ENCODE results near the gene PNN.
"Not testable (repeated sequence)": the region's sequence is repeated elsewhere in the genome, so short reads cannot be mapped to it uniquely, and the experiment has no call there.

PNN gene

GRCh38 chr14:39174560-39175444 lies at the start of gene PNN:
Gene PNN (plus strand): TSS chr14:39175254. CDS start chr14:39175280, 26 bp downstream.
- Mint-ChIP-seq H3K9me3 (no peaks in the 10 kb centered on the region), H3K27ac (peak within 1 kb of the TSS; percentile 100), H3K4me3 (peak within 1 kb of the TSS; percentile 99), H3K4me1 (ENCODE audit: low read depth) (peaks cover 57% of the 10 kb centered on the region), H3K27me3 (no peaks in the 10 kb centered on the region), H3K36me3 (ENCODE audit: low read depth) (peaks cover 34% of the 10 kb centered on the region)

DNA sequence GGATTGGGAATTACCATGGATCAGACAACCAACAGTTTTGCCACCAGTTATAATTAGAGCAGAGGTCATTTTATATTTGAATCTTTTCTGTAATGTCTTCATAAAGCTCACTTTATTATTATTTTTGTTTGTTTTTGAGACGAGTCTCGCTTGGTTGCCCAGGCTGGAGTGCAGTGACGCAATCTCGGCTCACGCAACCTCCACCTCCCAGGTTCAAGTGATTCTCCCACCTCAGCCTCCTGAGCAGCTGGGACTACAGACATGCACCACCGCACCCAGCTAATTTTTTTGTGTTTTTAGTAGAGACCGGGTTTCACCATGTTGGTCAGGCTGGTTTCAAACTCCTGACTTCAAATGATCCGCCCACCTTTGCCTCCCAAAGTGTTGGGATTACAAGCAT lies 37.2 kb upstream of the PNN start:
- H3K4me1 Mint-ChIP-seq (ENCODE audit: low read depth); H3K27ac Mint-ChIP-seq; H3K4me3 Mint-ChIP-seq; H3K9me3 Mint-ChIP-seq; H3K27me3 Mint-ChIP-seq: not testable (repeated sequence)
- peaks cover 58% of the 10 kb centered on the region for H3K36me3 Mint-ChIP-seq (ENCODE audit: low read depth)

DNA sequence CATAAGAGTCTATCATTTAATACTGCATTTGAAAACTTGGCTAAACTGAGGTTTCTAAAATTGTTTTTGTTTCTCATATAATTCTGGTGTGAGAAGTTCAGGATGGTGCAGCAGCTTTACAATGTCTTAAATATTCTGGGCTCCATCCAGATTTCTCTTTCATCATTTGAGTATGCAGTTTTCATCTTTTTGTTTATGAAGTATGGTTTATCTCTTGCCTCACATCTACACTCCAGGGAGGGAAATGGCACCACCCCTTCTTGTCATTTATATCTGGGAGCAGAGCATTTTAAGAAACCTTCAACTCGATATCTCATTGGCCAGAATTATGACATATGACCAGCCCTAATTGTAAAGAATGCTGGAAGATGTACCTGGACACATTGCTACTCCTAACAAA lies 36.6 kb upstream of the PNN start:
- H3K9me3 Mint-ChIP-seq = no peaks in the 10 kb centered on the region
- H3K36me3 Mint-ChIP-seq (ENCODE audit: low read depth) = peaks cover 60% of the 10 kb centered on the region
- H3K27ac Mint-ChIP-seq = no peak overlapping the region
- H3K4me1 Mint-ChIP-seq (ENCODE audit: low read depth) = no peaks in the 10 kb centered on the region
- no peak overlapping the region for H3K4me3 Mint-ChIP-seq
- H3K27me3 Mint-ChIP-seq = no peaks in the 10 kb centered on the region

DNA sequence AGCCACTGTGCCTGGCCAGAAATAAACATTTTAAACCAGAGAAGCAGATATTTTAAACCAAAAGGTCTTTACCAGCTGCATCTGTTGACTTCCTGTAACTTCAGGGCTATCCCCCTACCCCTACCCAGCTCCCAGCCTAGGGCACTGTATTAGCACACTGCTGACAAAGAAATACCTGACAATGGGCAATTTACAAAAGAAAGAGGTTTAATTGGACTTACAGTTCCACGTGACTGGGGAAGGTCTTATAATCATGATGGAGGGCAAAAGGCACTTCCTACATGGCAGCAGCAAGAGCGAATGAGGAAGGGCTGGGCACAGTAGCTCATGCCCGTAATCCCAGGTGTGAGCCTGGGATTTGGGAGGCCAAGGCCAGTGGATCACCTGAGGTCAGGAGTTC lies 34.9 kb upstream of the PNN start:
- H3K4me1 Mint-ChIP-seq (ENCODE audit: low read depth) = no peaks in the 10 kb centered on the region
- no peaks in the 10 kb centered on the region for H3K27me3 Mint-ChIP-seq
- H3K36me3 Mint-ChIP-seq (ENCODE audit: low read depth) = peaks cover 48% of the 10 kb centered on the region
- H3K9me3 Mint-ChIP-seq = no peaks in the 10 kb centered on the region
- no peak overlapping the region for H3K27ac Mint-ChIP-seq
- no peak overlapping the region for H3K4me3 Mint-ChIP-seq

GRCh38 chr14:39141623-39142022 lies 33.4 kb upstream of the PNN start:
- H3K9me3 Mint-ChIP-seq; H3K27me3 Mint-ChIP-seq; H3K27ac Mint-ChIP-seq; H3K4me3 Mint-ChIP-seq; H3K4me1 Mint-ChIP-seq (ENCODE audit: low read depth): not testable (repeated sequence)
- H3K36me3 Mint-ChIP-seq (ENCODE audit: low read depth) = peaks cover 46% of the 10 kb centered on the region

DNA sequence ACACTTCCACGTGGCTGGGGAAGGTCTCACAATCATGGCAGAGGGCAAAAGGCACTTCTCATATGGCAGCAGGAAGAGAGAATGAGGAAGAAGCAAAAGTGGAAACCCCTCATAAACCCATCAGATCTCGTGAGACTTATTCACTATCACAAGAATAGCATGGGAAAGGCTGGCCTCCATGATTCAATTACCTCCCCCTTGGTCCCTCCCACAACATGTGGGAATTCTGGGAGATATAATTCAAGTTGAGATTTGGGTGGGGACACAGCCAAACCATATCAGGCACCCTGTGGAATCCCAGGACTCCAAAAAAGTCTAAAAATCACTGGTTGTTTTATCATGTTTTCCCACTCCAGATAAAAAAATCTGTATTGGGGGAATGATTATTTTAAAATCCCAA lies 31.8 kb upstream of the PNN start:
- H3K9me3 Mint-ChIP-seq; H3K4me1 Mint-ChIP-seq (ENCODE audit: low read depth); H3K4me3 Mint-ChIP-seq; H3K27me3 Mint-ChIP-seq; H3K27ac Mint-ChIP-seq: not testable (repeated sequence)
- H3K36me3 Mint-ChIP-seq (ENCODE audit: low read depth) = peaks cover 49% of the 10 kb centered on the region

DNA sequence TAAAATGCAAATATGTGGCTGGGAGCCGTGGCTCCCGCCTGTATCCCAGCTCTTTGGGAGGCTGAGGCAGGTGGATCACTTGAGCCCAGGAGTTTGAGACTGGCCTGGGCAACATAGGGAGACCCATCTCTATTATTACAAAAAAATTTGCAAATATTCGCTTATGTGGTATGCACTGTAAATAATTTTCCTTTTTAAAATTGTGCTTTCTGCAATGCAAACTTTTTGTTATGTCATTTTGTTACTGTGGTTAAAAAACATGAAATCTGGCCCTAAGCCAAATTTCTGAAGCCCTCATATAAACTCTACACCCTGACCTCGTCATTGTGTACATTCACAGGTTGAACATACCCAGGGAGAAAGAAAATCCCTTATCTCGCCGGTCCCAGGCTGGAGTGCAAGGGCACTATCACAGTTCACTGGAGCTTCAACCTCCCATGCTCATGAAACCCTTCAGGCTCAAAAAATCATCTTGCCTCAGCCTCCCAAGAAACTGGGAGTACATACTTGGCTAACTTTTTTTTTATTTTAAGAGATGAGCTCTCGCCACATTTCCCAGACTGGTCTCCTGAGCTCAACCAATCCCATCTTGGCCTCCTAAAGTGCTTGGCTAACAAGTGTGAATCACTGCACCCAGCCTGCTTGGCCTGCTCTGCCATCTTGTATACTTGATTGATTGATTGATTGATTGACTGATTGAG lies 29.6 kb upstream of the PNN start:
- peaks cover 41% of the 10 kb centered on the region for H3K36me3 Mint-ChIP-seq (ENCODE audit: low read depth)
- no peaks in the 10 kb centered on the region for H3K4me1 Mint-ChIP-seq (ENCODE audit: low read depth)
- no peaks in the 10 kb centered on the region for H3K9me3 Mint-ChIP-seq
- no peak overlapping the region for H3K4me3 Mint-ChIP-seq
- no peak overlapping the region for H3K27ac Mint-ChIP-seq
- no peaks in the 10 kb centered on the region for H3K27me3 Mint-ChIP-seq

DNA sequence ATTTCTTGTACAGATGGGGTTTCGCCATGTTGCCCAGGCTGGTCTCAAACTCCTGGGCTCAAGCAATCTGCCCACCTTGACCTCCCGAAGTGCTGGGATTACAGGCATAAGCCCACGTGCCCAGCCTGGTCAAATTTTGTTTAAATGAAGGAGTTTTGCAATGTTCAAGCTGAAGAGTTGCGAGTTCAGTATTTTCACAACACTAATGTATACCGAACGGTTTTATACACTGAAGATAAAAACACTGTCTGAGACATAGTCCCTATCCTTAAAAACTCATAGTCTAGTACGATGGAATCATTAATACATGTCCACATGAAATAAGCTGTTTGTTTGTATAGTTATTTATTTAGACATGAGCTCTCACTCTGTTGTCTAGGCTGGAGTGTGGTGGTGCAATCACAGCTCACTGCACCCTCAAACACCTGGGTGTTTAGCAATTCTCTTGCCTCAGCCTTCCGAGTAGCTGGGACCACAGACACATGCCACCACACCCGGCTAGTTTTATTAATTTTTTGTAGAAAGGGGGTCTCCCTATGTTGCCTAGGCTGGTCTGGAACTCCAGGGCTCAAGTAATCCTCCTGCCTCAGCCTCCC lies 20.4 kb upstream of the PNN start:
- Mint-ChIP-seq H3K4me1 (ENCODE audit: low read depth) (no peaks in the 10 kb centered on the region), H3K27ac (no peak overlapping the region), H3K4me3 (no peak overlapping the region), H3K9me3 (no peaks in the 10 kb centered on the region), H3K36me3 (ENCODE audit: low read depth) (peaks cover 32% of the 10 kb centered on the region), H3K27me3 (no peaks in the 10 kb centered on the region)

DNA sequence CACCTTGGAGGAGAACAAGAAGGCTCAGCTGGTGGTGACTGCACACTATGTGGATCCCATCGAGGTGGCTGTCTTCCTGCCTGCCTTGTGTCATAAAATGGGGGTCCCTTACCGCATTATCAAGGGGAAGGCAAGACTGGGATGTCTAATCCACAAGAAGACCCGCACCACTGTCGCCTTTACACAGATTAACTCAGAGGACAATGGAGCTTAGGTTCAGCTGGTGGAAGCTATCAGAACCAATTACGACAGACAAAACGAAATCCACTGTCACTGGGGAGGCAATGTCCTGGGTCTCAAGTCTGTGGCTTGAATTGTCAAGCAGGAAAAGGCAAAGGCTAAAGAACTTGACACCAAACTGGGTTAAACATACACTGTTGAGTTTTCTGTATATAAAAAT lies 17.6 kb upstream of the PNN start:
- Mint-ChIP-seq H3K36me3 (ENCODE audit: low read depth) (peaks cover 31% of the 10 kb centered on the region), H3K4me3 (no peak overlapping the region), H3K4me1 (ENCODE audit: low read depth) (peaks cover 4% of the 10 kb centered on the region), H3K27me3 (no peaks in the 10 kb centered on the region), H3K9me3 (no peaks in the 10 kb centered on the region), H3K27ac (no peak overlapping the region)

- Mint-ChIP-seq H3K36me3 (ENCODE audit: low read depth) (peaks cover 34% of the 10 kb centered on the region), H3K27me3 (no peaks in the 10 kb centered on the region), H3K9me3 (no peaks in the 10 kb centered on the region), H3K4me1 (ENCODE audit: low read depth) (peaks cover 4% of the 10 kb centered on the region), H3K4me3 (no peak overlapping the region), H3K27ac (no peak overlapping the region)
Observed at GRCh38 chr14:39158222-39158858, 16.7 kb upstream of the PNN start.

DNA sequence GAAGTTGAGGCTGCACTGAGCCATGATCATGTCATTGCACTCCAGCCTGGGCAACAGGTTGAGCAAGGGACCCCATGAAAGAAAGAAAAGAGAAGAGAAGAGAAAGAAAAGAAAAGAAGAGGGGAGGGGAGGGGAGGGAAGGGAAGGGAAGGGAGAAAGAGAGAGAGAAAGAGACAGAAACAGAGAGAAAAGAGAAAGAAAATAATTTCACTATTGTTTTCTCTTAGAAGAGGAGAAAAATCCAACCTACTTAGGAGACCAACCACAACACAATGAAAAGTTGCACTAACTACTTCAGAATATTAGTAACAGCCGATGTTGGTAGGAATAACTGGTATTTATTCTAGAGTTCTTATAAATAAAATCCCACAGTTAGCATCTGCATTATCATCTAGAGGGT lies 14.6 kb upstream of the PNN start:
- H3K4me3 Mint-ChIP-seq = no peak overlapping the region
- H3K27me3 Mint-ChIP-seq = no peaks in the 10 kb centered on the region
- no peaks in the 10 kb centered on the region for H3K9me3 Mint-ChIP-seq
- peaks cover 30% of the 10 kb centered on the region for H3K36me3 Mint-ChIP-seq (ENCODE audit: low read depth)
- peaks cover 4% of the 10 kb centered on the region for H3K4me1 Mint-ChIP-seq (ENCODE audit: low read depth)
- no peak overlapping the region for H3K27ac Mint-ChIP-seq

DNA sequence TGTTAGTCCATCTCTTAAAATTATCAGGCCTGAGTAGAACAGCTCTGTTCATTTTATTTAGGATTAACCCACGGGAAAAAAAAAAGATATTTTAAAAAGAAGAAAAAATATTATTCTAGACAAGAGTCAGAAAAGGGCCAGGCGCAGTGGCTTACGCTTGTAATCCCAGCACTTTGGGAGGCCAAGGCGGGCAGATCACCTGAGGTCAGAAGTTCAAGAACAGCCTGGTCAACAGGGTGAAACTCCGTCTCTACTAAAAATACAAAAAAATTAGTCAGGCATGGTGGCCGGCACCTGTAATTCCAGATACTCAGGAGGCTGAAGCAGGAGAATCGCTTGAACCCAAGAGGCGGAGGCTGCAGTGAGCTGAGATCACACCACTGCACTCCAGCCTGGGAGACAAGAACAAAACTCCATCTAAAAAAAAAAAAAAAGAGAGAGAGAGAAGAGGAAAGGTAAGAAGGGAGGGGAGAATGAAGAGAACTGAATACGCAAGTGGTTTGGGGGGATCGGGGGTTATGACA lies 7.2 kb upstream of the PNN start:
- not testable (repeated sequence) for H3K27me3 Mint-ChIP-seq, H3K9me3 Mint-ChIP-seq
- Mint-ChIP-seq H3K27ac (peak overlapping the region; percentile 37), H3K4me3 (peak overlapping the region; percentile 93), H3K4me1 (ENCODE audit: low read depth) (peaks cover 40% of the 10 kb centered on the region), H3K36me3 (ENCODE audit: low read depth) (peaks cover 18% of the 10 kb centered on the region)

- Mint-ChIP-seq H3K36me3 (ENCODE audit: low read depth) (peaks cover 13% of the 10 kb centered on the region), H3K4me1 (ENCODE audit: low read depth) (peaks cover 40% of the 10 kb centered on the region), H3K9me3 (no peaks in the 10 kb centered on the region), H3K4me3 (peak overlapping the region; percentile 93), H3K27me3 (no peaks in the 10 kb centered on the region), H3K27ac (no peak overlapping the region)
Observed at GRCh38 chr14:39168591-39168990, 6.5 kb upstream of the PNN start.

GRCh38 chr14:39169541-39169900 lies 5.5 kb upstream of the PNN start:
- Mint-ChIP-seq H3K4me3 (peak overlapping the region; percentile 93), H3K27ac (peak overlapping the region; percentile 90), H3K9me3 (no peaks in the 10 kb centered on the region), H3K4me1 (ENCODE audit: low read depth) (peaks cover 47% of the 10 kb centered on the region), H3K27me3 (no peaks in the 10 kb centered on the region), H3K36me3 (ENCODE audit: low read depth) (peaks cover 13% of the 10 kb centered on the region)

DNA sequence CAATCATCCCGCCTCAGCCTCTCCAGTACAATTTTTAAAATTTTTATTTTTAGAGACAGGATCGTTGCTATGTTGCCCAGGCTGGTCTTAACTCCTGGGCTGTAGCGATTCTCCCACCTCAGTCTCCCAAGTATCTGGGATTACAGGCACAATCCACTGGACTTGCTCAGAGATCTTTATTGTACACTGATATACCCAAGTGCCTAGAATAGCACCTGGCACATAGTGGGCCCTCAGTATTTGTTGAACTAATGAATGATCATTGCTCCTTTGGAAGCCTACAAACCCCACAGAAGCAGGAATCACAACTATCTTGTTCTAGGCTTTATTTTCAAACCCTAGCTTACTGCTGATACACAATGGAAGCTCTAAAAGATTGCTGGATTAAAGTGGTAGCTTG lies 1.9 kb upstream of the PNN start:
- no peak overlapping the region for H3K4me3 Mint-ChIP-seq
- H3K27me3 Mint-ChIP-seq = no peaks in the 10 kb centered on the region
- H3K27ac Mint-ChIP-seq = no peak overlapping the region
- H3K4me1 Mint-ChIP-seq (ENCODE audit: low read depth) = peaks cover 58% of the 10 kb centered on the region
- no peaks in the 10 kb centered on the region for H3K9me3 Mint-ChIP-seq
- H3K36me3 Mint-ChIP-seq (ENCODE audit: low read depth) = peaks cover 38% of the 10 kb centered on the region
